Measurements from ENCODE around the gene PCBP2. TPM values are rescaled to one million over a fixed set of nuclear protein-coding genes. Genes with fewer than 3 reads are reported as not detected.

PCBP2 gene
- total RNA-seq, 4 donors from 2014 or later, result 259 to 375 (median 354) TPM

DNA sequence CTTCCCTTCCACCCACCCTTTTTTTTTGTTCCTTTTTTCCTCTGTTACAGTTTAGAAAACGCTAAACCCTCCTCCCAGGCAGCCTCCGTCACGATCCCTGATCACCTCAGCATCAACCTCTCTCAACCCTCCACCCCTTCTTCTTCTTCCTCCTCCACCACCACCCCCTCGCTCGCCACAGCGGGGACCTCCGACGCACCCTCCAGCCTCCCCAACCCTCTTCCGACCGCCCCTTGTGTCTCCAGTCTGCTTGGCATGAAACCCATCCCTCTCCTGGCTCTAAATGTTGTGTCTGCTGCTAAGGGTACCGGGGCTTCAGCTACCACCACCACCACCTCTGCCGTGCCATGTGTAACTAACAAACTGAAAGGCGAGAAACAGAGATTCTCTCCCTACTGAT lies 22.9 kb downstream of the PCBP2 start:
- H3K36me3 ChIP-seq, result peaks cover 0 to 100% of the 10 kb centered on the region in 2 donors
- no peaks in the 10 kb centered on the region for H3K9me3 ChIP-seq
- no peak overlapping the region for H3K4me3 ChIP-seq
- peaks cover 3 to 93% (median 9%) of the 10 kb centered on the region in 3 donors for H3K4me1 ChIP-seq
- TF ChIP-seq POLR2AphosphoS5 (IDR thresholded peaks at IDR 0.05), result no peak
- no peak for TF ChIP-seq POLR2A (IDR thresholded peaks at IDR 0.05)
- no peak for TF ChIP-seq EP300 (IDR thresholded peaks at IDR 0.05)
- TF ChIP-seq, protein P1, sequence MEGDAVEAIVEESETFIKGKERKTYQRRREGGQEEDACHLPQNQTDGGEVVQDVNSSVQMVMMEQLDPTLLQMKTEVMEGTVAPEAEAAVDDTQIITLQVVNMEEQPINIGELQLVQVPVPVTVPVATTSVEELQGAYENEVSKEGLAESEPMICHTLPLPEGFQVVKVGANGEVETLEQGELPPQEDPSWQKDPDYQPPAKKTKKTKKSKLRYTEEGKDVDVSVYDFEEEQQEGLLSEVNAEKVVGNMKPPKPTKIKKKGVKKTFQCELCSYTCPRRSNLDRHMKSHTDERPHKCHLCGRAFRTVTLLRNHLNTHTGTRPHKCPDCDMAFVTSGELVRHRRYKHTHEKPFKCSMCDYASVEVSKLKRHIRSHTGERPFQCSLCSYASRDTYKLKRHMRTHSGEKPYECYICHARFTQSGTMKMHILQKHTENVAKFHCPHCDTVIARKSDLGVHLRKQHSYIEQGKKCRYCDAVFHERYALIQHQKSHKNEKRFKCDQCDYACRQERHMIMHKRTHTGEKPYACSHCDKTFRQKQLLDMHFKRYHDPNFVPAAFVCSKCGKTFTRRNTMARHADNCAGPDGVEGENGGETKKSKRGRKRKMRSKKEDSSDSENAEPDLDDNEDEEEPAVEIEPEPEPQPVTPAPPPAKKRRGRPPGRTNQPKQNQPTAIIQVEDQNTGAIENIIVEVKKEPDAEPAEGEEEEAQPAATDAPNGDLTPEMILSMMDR (IDR thresholded peaks at IDR 0.05), result no peak
- H3K27me3 ChIP-seq, result no peaks in the 10 kb centered on the region
- H3K27ac ChIP-seq, result peak overlapping the region in 3 of 4 donors; percentile 36 to 64 (median 49)
- 45 to 47% methylated on average over 10 to 13 of the region's 13 CpGs for WGBS, 2 donors (ENCODE audit: low coverage in 1 of 2)
- ATAC-seq, result no peak

- Histone ChIP-seq H3K36me3 (peaks cover 0 to 100% of the 10 kb centered on the region in 2 donors), H3K27me3 (no peaks in the 10 kb centered on the region), H3K9me3 (no peaks in the 10 kb centered on the region), H3K4me1 (peaks cover 3 to 88% (median 9%) of the 10 kb centered on the region in 3 donors), H3K4me3 (no peak overlapping the region), H3K27ac (peak overlapping the region in 3 of 4 donors; percentile 2 to 64 (median 9))
- no peak for ATAC-seq
- TF ChIP-seq, protein P1 (IDR thresholded peaks at IDR 0.05), result peak in 3 of 4 experiments; percentile 14 to 22 (median 21)
- TF ChIP-seq POLR2A (IDR thresholded peaks at IDR 0.05), result no peak
- 49 to 70% methylated on average over 2 of the region's 2 CpGs for WGBS, 2 donors (ENCODE audit: low coverage in 1 of 2)
These were observed 24.9 kb downstream of the PCBP2 start for GRCh38 chr12:53476769-53477209.

DNA sequence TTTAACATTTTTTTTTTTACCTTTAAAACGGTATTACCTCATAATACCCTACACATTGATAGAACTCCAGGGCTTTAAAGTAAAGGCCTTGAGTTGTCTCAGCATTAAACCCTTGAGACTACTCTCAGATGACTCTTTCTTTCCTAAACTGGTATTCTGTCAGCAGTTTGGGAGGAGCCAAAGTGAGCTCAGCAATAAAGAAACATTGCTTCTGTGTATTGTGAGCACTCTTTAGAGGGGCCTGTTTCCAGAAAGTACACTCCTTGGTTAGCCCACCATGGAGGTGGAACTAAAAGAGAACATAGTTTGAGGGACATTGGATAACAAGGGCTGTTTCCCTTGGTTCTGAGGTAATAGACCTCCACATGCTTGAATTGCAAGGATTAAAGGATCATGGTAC lies 27.0 kb downstream of the PCBP2 start:
- TF ChIP-seq EP300 (IDR thresholded peaks at IDR 0.05), result no peak
- no peak for TF ChIP-seq POLR2AphosphoS5 (IDR thresholded peaks at IDR 0.05)
- TF ChIP-seq, protein P1 (IDR thresholded peaks at IDR 0.05), result no peak
- TF ChIP-seq POLR2A (IDR thresholded peaks at IDR 0.05), result no peak
- Histone ChIP-seq H3K4me1 (peaks cover 2 to 76% (median 9%) of the 10 kb centered on the region in 3 donors), H3K36me3 (peaks cover 0 to 100% of the 10 kb centered on the region in 2 donors), H3K27ac (peak overlapping the region in 3 of 4 donors; percentile 12 to 64 (median 30)), H3K4me3 (no peak overlapping the region), H3K27me3 (no peaks in the 10 kb centered on the region), H3K9me3 (no peaks in the 10 kb centered on the region)
- 29 to 40% methylated on average over 1 of the region's 1 CpG for WGBS, 2 donors (ENCODE audit: low coverage in 1 of 2)
- ATAC-seq, result no peak

- Histone ChIP-seq H3K4me1 (peaks cover 0 to 71% (median 7%) of the 10 kb centered on the region in 3 donors), H3K27me3 (no peaks in the 10 kb centered on the region), H3K9me3 (no peaks in the 10 kb centered on the region), H3K4me3 (no peak overlapping the region), H3K27ac (peak overlapping the region in 3 of 4 donors; percentile 12 to 64 (median 30)), H3K36me3 (peaks cover 0 to 100% of the 10 kb centered on the region in 2 donors)
- TF ChIP-seq EP300 (IDR thresholded peaks at IDR 0.05) (no peak), POLR2AphosphoS5 (IDR thresholded peaks at IDR 0.05) (no peak), POLR2A (IDR thresholded peaks at IDR 0.05) (no peak)
- TF ChIP-seq, protein P1 (IDR thresholded peaks at IDR 0.05), result no peak
- ATAC-seq, result no peak
- 53 to 78% methylated on average over 4 to 5 of the region's 5 CpGs for WGBS, 2 donors (ENCODE audit: low coverage in 1 of 2)
These were observed 27.4 kb downstream of the PCBP2 start for GRCh38 chr12:53479331-53479730.

Measured in gastroesophageal sphincter (tissue), 4 donors.